HepG2 (cell line): Measurements from ENCODE around the gene CYSRT1. TPM values are rescaled to one million over a fixed set of nuclear protein-coding genes. Genes with fewer than 3 reads are reported as not detected.

Experiments used
- ATAC-seq: fragments of 200-7000 bp; cut with Tn5 transposase; 3 replicates; pipeline ENCODE4 v1.9.1; 2020; ENCODE audit warnings: mild to moderate bottlenecking, moderate library complexity
- BruUV-seq: library from RNA; stranded (reverse); fragments of 400-500 nt; replicated peaks from 2 replicates; lab custom pipeline; 2021; lab: Mats Ljungman, UMichigan
- CTCF ChIA-PET: fragments of 300-600 bp; formaldehyde crosslinking; extraction: SDS; loops from one replicate; lab custom pipeline; 2021; ENCODE audit warnings: low total read pairs, inconsistent platforms, low intra/inter-chr PET ratio; lab: Yijun Ruan, JAX
- POLR2A ChIA-PET: fragments of 350-600 bp; sonication (Branson Sonifier 250); formaldehyde crosslinking; loops from one replicate; lab custom pipeline; 2020; ENCODE audit warnings: antibody characterized with exemption, inconsistent platforms; lab: Yijun Ruan, JAX
- DNase-seq: peaks from one replicate; pipeline ENCODE4 v3.0.0-alpha.2; 2015; ENCODE audit warnings: low spot score
- FAIRE-seq: peaks from 3 replicates; lab custom pipeline; 2011; peaks lifted over from hg19 to GRCh38; lab: Jason Lieb, UNC
- H2AFZ ChIP-seq: one replicate; pipeline ENCODE4 v1.6.1; 2011; ENCODE audit warnings: low read length, inconsistent platforms
- H3K27ac ChIP-seq: fragments of 300-600 bp; 3 replicates; pipeline ENCODE4 v1.8.0; 2011; ENCODE audit warnings: mixed run types, mild to moderate bottlenecking, mixed read lengths, low read length, inconsistent platforms; ENCODE audit not compliant: insufficient read depth; ENCODE audit errors: extremely low read length
- H3K27me3 ChIP-seq, 2 experiments: fragments of 200-600 bp in 1 of 2; 2 replicates in 1 of 2; 3 replicates in 1 of 2; pipeline versions ENCODE4 v1.6.0 to v1.8.0; 2011; ENCODE audit warnings: low read length in 2 of 2, mild to moderate bottlenecking in 2 of 2, moderate library complexity in 2 of 2, inconsistent platforms in 1 of 2; ENCODE audit not compliant: insufficient read depth in 2 of 2, control insufficient read depth in 1 of 2
- H3K36me3 ChIP-seq, 2 experiments: fragments of 200-600 bp in 1 of 2; replicated peaks in 1 of 2; 2 replicates in 1 of 2; 3 replicates in 1 of 2; pipeline versions ENCODE4 v1.5.1 to v1.8.0; 2011; ENCODE audit warnings: low read length in 2 of 2, inconsistent platforms in 1 of 2; ENCODE audit not compliant: insufficient read depth in 2 of 2, control insufficient read depth in 1 of 2
- H3K4me1 ChIP-seq: 2 replicates; pipeline ENCODE4 v1.5.1; 2012; ENCODE audit warnings: low read length, inconsistent platforms; ENCODE audit not compliant: insufficient read depth
- H3K4me2 ChIP-seq: 2 replicates; pipeline ENCODE4 v1.6.0; 2011; ENCODE audit warnings: low read depth, low read length, inconsistent platforms
- H3K4me3 ChIP-seq, 3 experiments: fragments of 200-600 bp in 1 of 3; sonication (generic), shearing (Covaris generic) in 1 of 3; replicated peaks in 1 of 3; 2 replicates each; pipeline ENCODE4 v1.5.1; 2011 to 2016; ENCODE audit warnings: low read length in 3 of 3, inconsistent platforms in 2 of 3, low read depth in 2 of 3, mild to moderate bottlenecking in 2 of 3, control low read depth in 1 of 3, mixed read lengths in 1 of 3; ENCODE audit not compliant: insufficient read depth in 1 of 3
- H3K79me2 ChIP-seq: one replicate; pipeline ENCODE4 v1.6.1; 2011; ENCODE audit warnings: low read length, inconsistent platforms; ENCODE audit not compliant: insufficient read depth
- H3K9ac ChIP-seq: 2 replicates; pipeline ENCODE4 v1.6.0; 2011; ENCODE audit warnings: mild to moderate bottlenecking, low read depth, low read length, inconsistent platforms; ENCODE audit not compliant: insufficient read depth
- H3K9me3 ChIP-seq: 2 replicates; pipeline ENCODE4 v1.5.1; 2012; ENCODE audit warnings: mild to moderate bottlenecking, low read length
- H4K20me1 ChIP-seq: 2 replicates; pipeline ENCODE4 v1.6.0; 2011; ENCODE audit warnings: inconsistent platforms, mild to moderate bottlenecking, low read length, moderate library complexity; ENCODE audit not compliant: insufficient read depth
- AGO2 ChIP-seq: fragments of 200-400 bp; formaldehyde crosslinking; optimal IDR thresholded peaks from 2 replicates; pipeline ENCODE3; 2017; ENCODE audit warnings: mild to moderate bottlenecking, low read depth, low read length, moderate library complexity
- CHD4 ChIP-seq: fragments of 200-600 bp; sonication (generic); IDR thresholded peaks from 2 replicates; pipeline ENCODE4 v1.7.0; 2017; ENCODE audit warnings: mild to moderate bottlenecking, low read length, borderline replicate concordance
- HMG20B ChIP-seq: conservative IDR thresholded peaks from 2 replicates; pipeline ENCODE4 v1.6.1; 2016; ENCODE audit warnings: missing genetic modification reagents, missing compliant biosample characterization
- JUNB ChIP-seq: sonication (generic); formaldehyde crosslinking; IDR thresholded peaks from 2 replicates; pipeline ENCODE4 v1.8.0; 2022; ENCODE audit warnings: missing genetic modification reagents, mild to moderate bottlenecking, borderline replicate concordance
- PATZ1 ChIP-seq: sonication (generic); formaldehyde crosslinking; IDR thresholded peaks from 2 replicates; pipeline ENCODE4 v1.4.0; 2020; ENCODE audit warnings: missing genetic modification reagents
- POLR2G ChIP-seq: fragments of 200-400 bp; formaldehyde crosslinking; IDR thresholded peaks from 2 replicates; pipeline ENCODE4 v1.6.1; 2018; ENCODE audit warnings: mild to moderate bottlenecking, low read depth, low read length, moderate library complexity
- SCMH1 ChIP-seq: sonication (generic); formaldehyde crosslinking; IDR thresholded peaks from 2 replicates; pipeline ENCODE4 v1.9.0; 2021; ENCODE audit warnings: missing genetic modification reagents, mild to moderate bottlenecking, borderline replicate concordance
- SETDB1 ChIP-seq: sonication (generic); formaldehyde crosslinking; IDR thresholded peaks from 2 replicates; pipeline ENCODE4 v1.5.1; 2020; ENCODE audit warnings: missing genetic modification reagents, mild to moderate bottlenecking, borderline replicate concordance
- SIX4 ChIP-seq: sonication (generic); formaldehyde crosslinking; IDR thresholded peaks from 2 replicates; pipeline ENCODE4 v1.4.0; 2020; ENCODE audit warnings: missing genetic modification reagents
- SMARCE1 ChIP-seq: fragments of 450-650 bp; IDR thresholded peaks from 2 replicates; pipeline ENCODE4 v1.6.1; 2017; ENCODE audit warnings: borderline replicate concordance
- ZBTB10 ChIP-seq: sonication (generic); formaldehyde crosslinking; IDR thresholded peaks from 2 replicates; pipeline ENCODE4 v1.4.0; 2020; ENCODE audit warnings: missing genetic modification reagents, borderline replicate concordance
- ZNF276 ChIP-seq: sonication (generic); formaldehyde crosslinking; IDR thresholded peaks from 2 replicates; pipeline ENCODE4 v1.4.0; 2020; ENCODE audit warnings: mild to moderate bottlenecking, low read depth, missing genetic modification reagents
- ZNF414 ChIP-seq: sonication (generic); formaldehyde crosslinking; IDR thresholded peaks from 2 replicates; pipeline ENCODE4 v1.5.0; 2020; ENCODE audit warnings: missing genetic modification reagents
- ZNF563 ChIP-seq: sonication (generic); formaldehyde crosslinking; IDR thresholded peaks from 2 replicates; pipeline ENCODE4 v1.8.0; 2022; ENCODE audit warnings: mild to moderate bottlenecking, moderate library complexity, missing genetic modification reagents
- ZNF597 ChIP-seq: sonication (generic); formaldehyde crosslinking; IDR thresholded peaks from 2 replicates; pipeline ENCODE4 v1.5.0; 2020; ENCODE audit warnings: missing genetic modification reagents
- WGBS: methylation state at CpG from one replicate; pipeline ENCODE4 v1.1.6; 2017; ENCODE audit warnings: low lambda C conversion rate; 5-methylcytosine and 5-hydroxymethylcytosine counted together
- in situ Hi-C: cut with HindIII; loops from 2 replicates; pipeline ENCODE4 v1.10.0; 2017; ENCODE audit warnings: low pct_unique_long_range_greater_than_20kb; ENCODE audit not compliant: extremely low pct_ligation_motif_present
- intact Hi-C: fragments of 100-400 bp; cut with micrococcal nuclease; formaldehyde crosslinking; loops from one replicate; pipeline ENCODE4 v1.10.0; 2022; ENCODE audit not compliant: unreplicated experiment
- polyA plus RNA-seq, 8 experiments: library from polyadenylated mRNA; depleted of rRNA in 3 of 8; stranded (reverse) in 7 of 8; unstranded in 1 of 8; fragments of >200 nt; fragmentation: Illumina TruSeq in 4 of 8; extraction: Trizol in 4 of 8; gene quantifications; 2 replicates each; pipeline versions ENCODE4 v1.2.1 to v1.2.3, GENCODE V29; 2011 to 2016; ENCODE audit warnings: low read depth in 4 of 8, missing spikeins in 1 of 8, mixed read lengths in 1 of 8; ENCODE audit not compliant: insufficient read depth in 1 of 8
- total RNA-seq, 5 experiments: library from RNA; depleted of rRNA; stranded (reverse); fragments of >200 nt; fragmentation: Illumina TruSeq; extraction: Trizol; gene quantifications; 2 replicates each; pipeline ENCODE4 v1.2.3, GENCODE V29; 2016; ENCODE audit warnings: low read depth in 1 of 5

Gene CYSRT1
- total and polyA plus RNA-seq, 2 of the 13 experiments (the other 11 are each of a cell fraction or from before 2014, with no cell fraction given): 1.5 to 2.1 TPM

GRCh38 chr9:137236936-137237421 lies 12.0 kb downstream of the CYSRT1 start:
- peak overlapping the region; percentile 30 for H3K27ac ChIP-seq
- TF ChIP-seq POLR2G (no peak), SCMH1 (no peak), AGO2 (peak; percentile 13), JUNB (CRISPR knock-in tag) (no peak), SIX4 (CRISPR knock-in tag) (peak; percentile 53; the same call in 1 of the 2 replicates), ZNF414 (peak; percentile 41; the same call in 1 of the 2 replicates), SMARCE1 (no peak), SETDB1 (no peak), CHD4 (no peak), PATZ1 (CRISPR knock-in tag) (peak; percentile 29; the same call in 1 of the 2 replicates), HMG20B (no peak), ZBTB10 (CRISPR knock-in tag) (no peak), ZNF276 (no peak), ZNF563 (CRISPR knock-in tag) (no peak), ZNF597 (no peak)

More at GRCh38 chr9:137236936-137237421, 12.0 kb downstream of the CYSRT1 start:
- no TSS peak for BruUV-seq
- 20% methylated on average over 1 of the region's 11 CpGs for WGBS
- H3K4me2 ChIP-seq: peak overlapping the region; percentile 85
- H3K4me1 ChIP-seq: peaks cover 49% of the 10 kb centered on the region
- ATAC-seq: no peak
- peak overlapping the region; percentile 47 to 81 (median 72); a peak in 5 of 6 replicates for H3K4me3 ChIP-seq
- in situ Hi-C loops: no loop called here
- ChIA-PET CTCF (interaction anchor here (1.0 to 2.6 kb wide), 6 partner anchors 9 to 118 kb away, joined by 3 to 19 read pairs (median 3); partner anchors contain the start of genes ANAPC2 and SSNA1), POLR2A (interaction anchor here (0.6 to 7.4 kb wide), 20 partner anchors 10 to 181 kb away, joined by 3 to 78 read pairs (median 4); partner anchors contain the start of genes ANAPC2, CYSRT1, LRRC26 and MAN1B1)
- no peak overlapping the region for H2AFZ ChIP-seq
- H3K9ac ChIP-seq: peak overlapping the region; percentile 66
- FAIRE-seq: no peak
- intact Hi-C loops: loop anchor here (2.0 kb wide), 1 partner anchor 14 kb away; the partner anchor contains the start of gene RNF208
- peaks cover 20% of the 10 kb centered on the region for H3K79me2 ChIP-seq
- H4K20me1 ChIP-seq: peaks cover 4% of the 10 kb centered on the region
- H3K36me3 ChIP-seq: peaks cover 0 to 2% of the 10 kb centered on the region in 2 experiments; a peak in 1 of 5 replicates
- H3K9me3 ChIP-seq: no peaks in the 10 kb centered on the region
- H3K27me3 ChIP-seq: no peaks in the 10 kb centered on the region
- DNase-seq: no peak
